ENCODE measurements around the gene CROCC2. TPM values are rescaled to one million over a fixed set of nuclear protein-coding genes. Genes with fewer than 3 reads are reported as not detected.

The CROCC2 gene
- total RNA-seq, 1 donor from 2014 or later: 3.4 TPM

- peaks cover 30% of the 10 kb centered on the region for H3K4me1 ChIP-seq
- H3K9me3 ChIP-seq: peaks cover 12% of the 10 kb centered on the region
- no peak overlapping the region for H3K4me3 ChIP-seq
- no peak for TF ChIP-seq CTCF (IDR thresholded peaks at IDR 0.05)
- peak overlapping the region; percentile 73 for H3K27ac ChIP-seq
- no peaks in the 10 kb centered on the region for H3K36me3 ChIP-seq
- intact Hi-C loops (cut with DNase I): no loop called here
- peak; percentile 42 for DNase-seq
- no peaks in the 10 kb centered on the region for H3K27me3 ChIP-seq (ENCODE audit: low read depth)
- ATAC-seq: peak in 1 of 2 donors; percentile 4
These were observed 103.1 kb downstream of the CROCC2 start for GRCh38 chr2:241009191-241009590.

- DNase-seq: peak; percentile 66
- ATAC-seq: peak; percentile 73 to 78
- peak overlapping the region; percentile 73 for H3K27ac ChIP-seq
- H3K36me3 ChIP-seq: no peaks in the 10 kb centered on the region
- no peaks in the 10 kb centered on the region for H3K27me3 ChIP-seq (ENCODE audit: low read depth)
- intact Hi-C loops (cut with DNase I): no loop called here
- H3K4me3 ChIP-seq: peak overlapping the region; percentile 35
- H3K4me1 ChIP-seq: peaks cover 30% of the 10 kb centered on the region
- peaks cover 5% of the 10 kb centered on the region for H3K9me3 ChIP-seq
- peak; percentile 13 for TF ChIP-seq CTCF (IDR thresholded peaks at IDR 0.05)
These were observed 103.7 kb downstream of the CROCC2 start for GRCh38 chr2:241009601-241010530.

- no peak for TF ChIP-seq CTCF (IDR thresholded peaks at IDR 0.05)
- Histone ChIP-seq H3K36me3 (no peaks in the 10 kb centered on the region), H3K4me3 (peak overlapping the region; percentile 35), H3K9me3 (no peaks in the 10 kb centered on the region), H3K27ac (peak overlapping the region; percentile 73), H3K4me1 (peaks cover 30% of the 10 kb centered on the region), H3K27me3 (ENCODE audit: low read depth) (no peaks in the 10 kb centered on the region)
- intact Hi-C loops (cut with DNase I): no loop called here
- DNase-seq (peak; percentile 37), ATAC-seq (peak; percentile 39 to 53)
These were observed 104.6 kb downstream of the CROCC2 start for GRCh38 chr2:241010531-241011295.

GRCh38 chr2:241011296-241011600 is 105.1 kb downstream of the CROCC2 start:
- Histone ChIP-seq H3K27ac (no peak overlapping the region), H3K9me3 (no peaks in the 10 kb centered on the region), H3K36me3 (no peaks in the 10 kb centered on the region), H3K4me3 (no peak overlapping the region), H3K27me3 (ENCODE audit: low read depth) (no peaks in the 10 kb centered on the region), H3K4me1 (peaks cover 30% of the 10 kb centered on the region)
- ATAC-seq (no peak), DNase-seq (no peak)
- intact Hi-C loops (cut with DNase I): no loop called here
- TF ChIP-seq CTCF (IDR thresholded peaks at IDR 0.05): no peak

- Histone ChIP-seq H3K36me3 (no peaks in the 10 kb centered on the region), H3K27ac (no peak overlapping the region), H3K4me3 (no peak overlapping the region), H3K9me3 (no peaks in the 10 kb centered on the region), H3K4me1 (peaks cover 30% of the 10 kb centered on the region), H3K27me3 (ENCODE audit: low read depth) (no peaks in the 10 kb centered on the region)
- DNase-seq (peak; percentile 34), ATAC-seq (no peak)
- TF ChIP-seq CTCF (IDR thresholded peaks at IDR 0.05): no peak
- intact Hi-C loops (cut with DNase I): no loop called here
These were observed 105.8 kb downstream of the CROCC2 start for GRCh38 chr2:241011751-241012510.

All from lower lobe of right lung (tissue), 2 donors.